SK-N-SH treated with all-trans-retinoic acid at 6 μM for 48 hours (cell line): ENCODE data around the gene ZNF511.

Experiments used
- ARNTL ChIP-seq: fragments of 450-650 bp; formaldehyde crosslinking; IDR thresholded peaks from 2 replicates; pipeline ENCODE4 v1.5.0; 2020; ENCODE audit warnings: low read depth, mild to moderate bottlenecking, moderate library complexity, borderline replicate concordance
- ISL1 ChIP-seq: fragments of 250-450 bp; sonication (Bioruptor Pico); IDR thresholded peaks from 2 replicates; pipeline ENCODE4 v2.1.2; 2022; ENCODE audit warnings: mild to moderate bottlenecking, moderate library complexity

DNA sequence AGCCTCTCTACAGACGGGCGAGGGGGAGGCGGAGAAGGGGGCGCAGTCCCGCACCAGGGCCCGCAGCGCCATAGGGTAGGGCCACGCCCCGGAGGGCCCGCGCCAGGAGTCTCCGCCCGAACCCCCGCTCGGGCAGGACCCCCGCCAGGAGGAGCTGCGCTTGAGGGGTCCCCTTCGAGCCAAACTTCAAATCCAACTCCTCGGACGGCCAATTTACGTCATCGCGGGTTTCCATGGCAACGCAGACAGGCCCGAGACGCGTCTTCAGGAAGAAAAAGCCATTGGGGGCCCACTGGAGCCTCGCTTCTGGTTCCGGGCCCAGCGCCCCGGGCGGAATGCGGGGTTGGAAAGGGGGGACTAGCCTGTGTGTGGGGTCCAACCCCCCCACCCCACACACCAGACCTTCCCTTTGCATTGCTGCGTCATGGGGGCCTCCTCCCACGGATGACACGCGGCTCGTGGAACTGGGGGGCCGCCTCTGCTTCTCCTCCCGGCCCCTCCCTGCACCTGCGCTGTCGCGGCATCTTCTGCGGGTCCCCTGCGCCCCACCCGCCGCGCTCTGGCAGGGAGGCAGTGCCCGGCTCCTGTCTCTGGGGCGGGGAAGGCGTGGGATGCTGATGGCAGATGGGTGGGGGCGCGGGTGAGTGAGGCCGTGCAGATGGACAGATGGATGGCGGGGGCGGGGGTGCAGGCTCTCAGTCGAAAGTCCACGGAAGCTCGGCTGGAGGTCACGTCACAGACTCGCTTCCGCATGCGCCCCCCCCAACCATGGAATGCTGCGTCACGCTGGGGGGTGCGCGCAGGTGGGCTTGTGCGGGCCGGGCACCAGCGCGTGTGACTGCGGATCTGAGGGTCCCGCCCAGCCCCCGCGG lies 26.8 kb downstream of the ZNF511 start:
- TF ChIP-seq ARNTL (CRISPR knock-in tag) (no peak), ISL1 (CRISPR knock-in tag) (no peak)
